GM23338 (cell line): ENCODE results near the gene AP5S1. TPM values are rescaled to one million over a fixed set of nuclear protein-coding genes. Genes with fewer than 3 reads are reported as not detected.
A peak's percentile ranks its signal among the peaks of the same experiment; 100 is the strongest.

Experiments
- ATAC-seq: fragments of 200-7000 bp; cut with Tn5 transposase; 3 replicates; pipeline ENCODE4 v1.9.1; 2020
- DNase-seq: peaks from one replicate; pipeline ENCODE4 v3.0.0-alpha.2; 2015; ENCODE audit warnings: low spot score
- H2AFZ ChIP-seq: fragments of 200-600 bp; sonication (generic); 2 replicates; pipeline ENCODE4 v1.8.0; 2016; ENCODE audit warnings: antibody characterized with exemption, mild to moderate bottlenecking, moderate library complexity
- H3F3A ChIP-seq: fragments of 200-600 bp; sonication (generic); replicated peaks from 2 replicates; pipeline ENCODE4 v1.8.0; 2017; ENCODE audit warnings: antibody characterized with exemption, mixed run types, low read depth
- H3K27ac ChIP-seq: fragments of 200-600 bp; sonication (generic); 2 replicates; pipeline ENCODE4 v1.6.1; 2016; ENCODE audit warnings: low read depth
- H3K27me3 ChIP-seq: fragments of 200-600 bp; sonication (generic); 2 replicates; pipeline ENCODE4 v1.8.0; 2016; ENCODE audit warnings: mild to moderate bottlenecking, mixed run types, moderate library complexity; ENCODE audit not compliant: insufficient read depth
- H3K36me3 ChIP-seq: fragments of 200-600 bp; sonication (generic); 2 replicates; pipeline ENCODE4 v1.8.0; 2016; ENCODE audit warnings: mild to moderate bottlenecking; ENCODE audit not compliant: insufficient read depth
- H3K4me1 ChIP-seq: fragments of 200-600 bp; sonication (generic); 2 replicates; pipeline ENCODE4 v1.8.0; 2016; ENCODE audit warnings: mild to moderate bottlenecking, moderate library complexity; ENCODE audit not compliant: insufficient read depth
- H3K4me2 ChIP-seq: fragments of 200-600 bp; sonication (generic); 2 replicates; pipeline ENCODE4 v1.7.1; 2017; ENCODE audit warnings: mixed run types
- H3K4me3 ChIP-seq: fragments of 200-600 bp; sonication (generic); 2 replicates; pipeline ENCODE4 v1.6.1; 2016; ENCODE audit warnings: mixed run types
- H3K79me2 ChIP-seq: fragments of 200-600 bp; sonication (generic); replicated peaks from 2 replicates; pipeline ENCODE4 v1.8.0; 2017; ENCODE audit warnings: mild to moderate bottlenecking; ENCODE audit not compliant: insufficient read depth
- H3K9me2 ChIP-seq: fragments of 200-600 bp; sonication (generic); 2 replicates; pipeline ENCODE4 v1.8.0; 2017; ENCODE audit not compliant: insufficient read depth
- H4K20me1 ChIP-seq: fragments of 200-600 bp; sonication (generic); replicated peaks from 2 replicates; pipeline ENCODE4 v1.8.0; 2017; ENCODE audit warnings: mild to moderate bottlenecking; ENCODE audit not compliant: insufficient read depth
- H3K27ac Mint-ChIP-seq: 2 replicates; pipeline ENCODE4 v1.8.0; 2020; ENCODE audit warnings: inconsistent platforms, mild to moderate bottlenecking, moderate library complexity, mixed read lengths
- H3K27me3 Mint-ChIP-seq: 3 replicates; pipeline ENCODE4 v1.8.0; 2022; ENCODE audit warnings: low read depth, mild to moderate bottlenecking, moderate library complexity, mixed read lengths, inconsistent platforms; ENCODE audit not compliant: insufficient read depth, poor library complexity
- H3K36me3 Mint-ChIP-seq: 3 replicates; pipeline ENCODE4 v1.8.0; 2021; ENCODE audit warnings: low read depth, mild to moderate bottlenecking, inconsistent platforms, moderate library complexity, mixed read lengths
- H3K4me1 Mint-ChIP-seq: 3 replicates; pipeline ENCODE4 v1.8.0; 2020; ENCODE audit warnings: mild to moderate bottlenecking, inconsistent platforms, mixed read lengths
- H3K4me3 Mint-ChIP-seq: 3 replicates; pipeline ENCODE4 v1.8.0; 2021; ENCODE audit warnings: moderate library complexity, mild to moderate bottlenecking, inconsistent platforms, mixed read lengths
- H3K9me3 Mint-ChIP-seq: 3 replicates; pipeline ENCODE4 v1.8.0; 2020; ENCODE audit warnings: moderate library complexity, mild to moderate bottlenecking, inconsistent platforms, mixed read lengths
- CREB1 ChIP-seq: fragments of 250-450 bp; sonication (Bioruptor Pico); IDR thresholded peaks from 2 replicates; pipeline ENCODE4 v1.5.0; 2020; ENCODE audit warnings: low read depth, mild to moderate bottlenecking, moderate library complexity
- CTCF ChIP-seq, 2 experiments: fragments of 200-600 bp in 1 of 2; sonication (generic) in 1 of 2; conservative IDR thresholded peaks; 2 replicates each; pipeline versions ENCODE4 v1.5.1 to v1.6.1; 2016 to 2017; ENCODE audit warnings: antibody characterized with exemption in 2 of 2, low read depth in 2 of 2, mild to moderate bottlenecking in 2 of 2, moderate library complexity in 1 of 2
- ETS1 ChIP-seq: IDR thresholded peaks from 2 replicates; pipeline ENCODE4 v1.6.1; 2016; ENCODE audit warnings: antibody characterized with exemption
- EZH2 ChIP-seq: fragments of 200-600 bp; sonication (generic); IDR thresholded peaks from one replicate; pipeline ENCODE4 v1.8.0; 2017; ENCODE audit warnings: antibody characterized with exemption, mild to moderate bottlenecking, low read depth; ENCODE audit not compliant: unreplicated experiment
- EZH2phosphoT487 ChIP-seq: fragments of 200-600 bp; sonication (generic); IDR thresholded peaks from one replicate; pipeline ENCODE4 v1.8.1; 2018; ENCODE audit warnings: antibody characterized with exemption; ENCODE audit not compliant: unreplicated experiment
- JUNB ChIP-seq: IDR thresholded peaks from one replicate; pipeline ENCODE4 v1.6.1; 2016; ENCODE audit warnings: antibody characterized with exemption; ENCODE audit not compliant: unreplicated experiment
- NANOG ChIP-seq: IDR thresholded peaks from 2 replicates; pipeline ENCODE4 v1.6.1; 2016; ENCODE audit warnings: antibody characterized with exemption, borderline replicate concordance
- POLR2AphosphoS5 ChIP-seq: IDR thresholded peaks from 2 replicates; pipeline ENCODE4 v1.6.1; 2016; ENCODE audit warnings: antibody characterized with exemption, low read depth
- STAT1 ChIP-seq: IDR thresholded peaks from one replicate; pipeline ENCODE4 v1.6.1; 2016; ENCODE audit warnings: antibody characterized with exemption; ENCODE audit not compliant: unreplicated experiment
- ZNF114 ChIP-seq: fragments of 250-450 bp; sonication (Bioruptor Pico); IDR thresholded peaks from 2 replicates; pipeline ENCODE4 v1.5.0; 2020; ENCODE audit warnings: mild to moderate bottlenecking, moderate library complexity
- ZNF331 ChIP-seq: fragments of 250-450 bp; sonication (Bioruptor Pico); IDR thresholded peaks from 2 replicates; pipeline ENCODE4 v1.5.0; 2020; ENCODE audit warnings: low read depth, mild to moderate bottlenecking, moderate library complexity
- ZNF462 ChIP-seq: fragments of 250-450 bp; sonication (Bioruptor Pico); IDR thresholded peaks from 2 replicates; pipeline ENCODE4 v1.5.0; 2020; ENCODE audit warnings: mild to moderate bottlenecking, moderate library complexity
- polyA plus RNA-seq: library from polyadenylated mRNA; unstranded; fragments of >200 nt; fragmentation: Nextera tagmentation; extraction: Ambion mirVana; gene quantifications from 2 replicates; pipeline ENCODE4 v1.2.1, GENCODE V29; 2016
- total RNA-seq: library from RNA; depleted of rRNA; stranded (reverse); fragments of >200 nt; shearing (Covaris generic); gene quantifications from 2 replicates; pipeline ENCODE4 v1.2.3, GENCODE V29; 2014
- TF ChIP-seq, protein P1 (sequence below): IDR thresholded peaks from one replicate; pipeline ENCODE4 v1.6.1; 2018; ENCODE audit warnings: antibody characterized with exemption; ENCODE audit not compliant: unreplicated experiment

The AP5S1 gene
- total and polyA plus RNA-seq, 2 experiments from 2014 or later, result 1.8 to 2.8 TPM

DNA sequence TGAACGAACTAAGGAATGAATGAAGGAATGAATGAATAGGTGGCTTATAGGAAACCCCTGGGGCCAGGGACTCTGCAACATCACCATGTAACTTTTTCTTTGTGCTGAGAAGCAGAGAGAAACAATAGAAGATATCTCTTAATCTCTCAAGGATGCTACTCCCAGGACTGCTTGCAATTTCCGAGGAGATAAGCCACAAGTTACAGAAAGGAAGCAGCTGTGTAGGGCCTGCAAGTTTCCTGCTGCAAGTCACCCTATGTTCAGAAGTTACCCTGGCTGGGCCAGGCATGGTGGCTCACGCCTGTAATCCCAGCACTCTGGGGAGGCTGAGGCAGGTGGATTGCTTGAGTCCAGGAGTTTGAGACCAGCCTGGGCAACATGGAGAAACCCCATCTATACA, 19.0 kb downstream of the AP5S1 start:
- no peak for ATAC-seq
- H3K27me3 ChIP-seq, result no peaks in the 10 kb centered on the region
- H3K4me3 ChIP-seq, result no peak overlapping the region
- Mint-ChIP-seq H3K27ac (no peak overlapping the region), H3K27me3 (peaks cover 2% of the 10 kb centered on the region), H3K4me1 (peaks cover 6% of the 10 kb centered on the region), H3K36me3 (no peaks in the 10 kb centered on the region), H3K4me3 (no peak overlapping the region), H3K9me3 (no peaks in the 10 kb centered on the region; the same call in 2 of the 3 replicates)
- H3K36me3 ChIP-seq, result no peaks in the 10 kb centered on the region
- H3F3A ChIP-seq, result no peaks in the 10 kb centered on the region
- H2AFZ ChIP-seq, result no peak overlapping the region
- no peak overlapping the region for H3K27ac ChIP-seq
- H3K79me2 ChIP-seq, result no peaks in the 10 kb centered on the region
- H3K4me1 ChIP-seq, result peaks cover 4% of the 10 kb centered on the region; the same call in 1 of the 2 replicates
- 0 out of 2 replicates have a peak overlapping the region, but pooled peaks have one; percentile 31 for H3K4me2 ChIP-seq
- DNase-seq, result no peak
- no peaks in the 10 kb centered on the region for H3K9me2 ChIP-seq
- H4K20me1 ChIP-seq, result no peaks in the 10 kb centered on the region
- TF ChIP-seq ETS1, result no peak
- TF ChIP-seq CTCF (conservative IDR thresholded peaks at IDR 0.05; ENCODE audit: low read depth in 2 of 2), result no peak
- TF ChIP-seq POLR2AphosphoS5, result no peak
- TF ChIP-seq ZNF462 (CRISPR knock-in tag), result no peak
- no peak for TF ChIP-seq EZH2phosphoT487
- TF ChIP-seq ZNF331 (CRISPR knock-in tag), result no peak
- no peak for TF ChIP-seq NANOG
- no peak for TF ChIP-seq EZH2
- TF ChIP-seq, protein P1, sequence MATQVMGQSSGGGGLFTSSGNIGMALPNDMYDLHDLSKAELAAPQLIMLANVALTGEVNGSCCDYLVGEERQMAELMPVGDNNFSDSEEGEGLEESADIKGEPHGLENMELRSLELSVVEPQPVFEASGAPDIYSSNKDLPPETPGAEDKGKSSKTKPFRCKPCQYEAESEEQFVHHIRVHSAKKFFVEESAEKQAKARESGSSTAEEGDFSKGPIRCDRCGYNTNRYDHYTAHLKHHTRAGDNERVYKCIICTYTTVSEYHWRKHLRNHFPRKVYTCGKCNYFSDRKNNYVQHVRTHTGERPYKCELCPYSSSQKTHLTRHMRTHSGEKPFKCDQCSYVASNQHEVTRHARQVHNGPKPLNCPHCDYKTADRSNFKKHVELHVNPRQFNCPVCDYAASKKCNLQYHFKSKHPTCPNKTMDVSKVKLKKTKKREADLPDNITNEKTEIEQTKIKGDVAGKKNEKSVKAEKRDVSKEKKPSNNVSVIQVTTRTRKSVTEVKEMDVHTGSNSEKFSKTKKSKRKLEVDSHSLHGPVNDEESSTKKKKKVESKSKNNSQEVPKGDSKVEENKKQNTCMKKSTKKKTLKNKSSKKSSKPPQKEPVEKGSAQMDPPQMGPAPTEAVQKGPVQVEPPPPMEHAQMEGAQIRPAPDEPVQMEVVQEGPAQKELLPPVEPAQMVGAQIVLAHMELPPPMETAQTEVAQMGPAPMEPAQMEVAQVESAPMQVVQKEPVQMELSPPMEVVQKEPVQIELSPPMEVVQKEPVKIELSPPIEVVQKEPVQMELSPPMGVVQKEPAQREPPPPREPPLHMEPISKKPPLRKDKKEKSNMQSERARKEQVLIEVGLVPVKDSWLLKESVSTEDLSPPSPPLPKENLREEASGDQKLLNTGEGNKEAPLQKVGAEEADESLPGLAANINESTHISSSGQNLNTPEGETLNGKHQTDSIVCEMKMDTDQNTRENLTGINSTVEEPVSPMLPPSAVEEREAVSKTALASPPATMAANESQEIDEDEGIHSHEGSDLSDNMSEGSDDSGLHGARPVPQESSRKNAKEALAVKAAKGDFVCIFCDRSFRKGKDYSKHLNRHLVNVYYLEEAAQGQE, result no peak
- TF ChIP-seq STAT1, result no peak
- TF ChIP-seq ZNF114 (CRISPR knock-in tag), result no peak
- TF ChIP-seq JUNB, result no peak
- no peak for TF ChIP-seq CREB1 (CRISPR knock-in tag)
